ENCODE results near the gene COL8A1.

The COL8A1 gene

GRCh38 chr3:99803297-99803696 lies 164.9 kb downstream of the COL8A1 start:
- H3K4me3 ChIP-seq: no peak overlapping the region
- TF ChIP-seq, protein P1, sequence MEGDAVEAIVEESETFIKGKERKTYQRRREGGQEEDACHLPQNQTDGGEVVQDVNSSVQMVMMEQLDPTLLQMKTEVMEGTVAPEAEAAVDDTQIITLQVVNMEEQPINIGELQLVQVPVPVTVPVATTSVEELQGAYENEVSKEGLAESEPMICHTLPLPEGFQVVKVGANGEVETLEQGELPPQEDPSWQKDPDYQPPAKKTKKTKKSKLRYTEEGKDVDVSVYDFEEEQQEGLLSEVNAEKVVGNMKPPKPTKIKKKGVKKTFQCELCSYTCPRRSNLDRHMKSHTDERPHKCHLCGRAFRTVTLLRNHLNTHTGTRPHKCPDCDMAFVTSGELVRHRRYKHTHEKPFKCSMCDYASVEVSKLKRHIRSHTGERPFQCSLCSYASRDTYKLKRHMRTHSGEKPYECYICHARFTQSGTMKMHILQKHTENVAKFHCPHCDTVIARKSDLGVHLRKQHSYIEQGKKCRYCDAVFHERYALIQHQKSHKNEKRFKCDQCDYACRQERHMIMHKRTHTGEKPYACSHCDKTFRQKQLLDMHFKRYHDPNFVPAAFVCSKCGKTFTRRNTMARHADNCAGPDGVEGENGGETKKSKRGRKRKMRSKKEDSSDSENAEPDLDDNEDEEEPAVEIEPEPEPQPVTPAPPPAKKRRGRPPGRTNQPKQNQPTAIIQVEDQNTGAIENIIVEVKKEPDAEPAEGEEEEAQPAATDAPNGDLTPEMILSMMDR (IDR thresholded peaks at IDR 0.05): no peak
- no peak for DNase-seq (ENCODE audit: low spot score)
- H3K27ac ChIP-seq: no peak overlapping the region

DNA sequence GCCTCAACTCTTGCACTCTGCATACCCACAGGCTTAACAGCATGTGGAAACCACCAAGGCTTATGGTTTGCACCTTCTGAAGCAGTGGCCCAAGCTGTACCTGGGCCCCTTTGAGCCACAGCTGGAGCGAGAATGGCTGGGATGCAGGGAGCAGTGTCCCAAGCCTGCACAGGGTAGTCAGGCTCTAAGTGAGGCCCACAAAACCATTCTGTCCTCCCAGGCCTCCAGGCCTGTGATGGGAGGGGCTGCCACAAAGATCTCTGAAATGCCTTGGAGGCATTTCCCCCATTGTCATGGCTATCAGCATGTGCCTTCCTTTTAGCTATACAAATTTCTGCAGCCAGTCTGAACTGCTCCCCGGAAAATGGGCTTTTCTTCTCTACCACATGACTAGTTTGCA lies 166.8 kb downstream of the COL8A1 start:
- TF ChIP-seq, protein P1 (IDR thresholded peaks at IDR 0.05): no peak
- no peak for DNase-seq (ENCODE audit: low spot score)
- Histone ChIP-seq H3K27ac (no peak overlapping the region), H3K4me3 (no peak overlapping the region)

- TF ChIP-seq, protein P1 (IDR thresholded peaks at IDR 0.05): peak; percentile 60
- DNase-seq (ENCODE audit: low spot score): no peak
- H3K4me3 ChIP-seq: no peak overlapping the region
- no peak overlapping the region for H3K27ac ChIP-seq
Observed at GRCh38 chr3:99808163-99808794, 169.9 kb downstream of the COL8A1 start.

DNA sequence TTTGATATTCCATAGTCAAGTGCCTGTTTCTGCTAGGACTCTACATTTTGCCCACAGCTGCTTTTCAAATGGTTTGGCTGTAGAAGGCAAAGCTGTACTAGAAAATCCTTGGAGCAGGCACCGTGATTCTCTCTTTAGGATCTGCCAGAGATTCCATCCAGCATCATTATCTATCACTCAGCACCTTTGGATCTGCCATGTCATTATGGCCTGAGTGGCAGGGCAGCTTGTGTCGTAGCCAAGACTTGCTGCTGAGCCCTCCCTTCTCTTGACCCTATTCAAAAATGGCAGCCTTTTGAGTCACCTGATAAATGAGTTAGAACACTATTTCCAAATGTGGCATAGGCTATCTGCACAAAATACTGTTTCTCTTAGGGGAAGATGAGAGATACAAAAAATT lies 171.2 kb downstream of the COL8A1 start:
- TF ChIP-seq, protein P1 (IDR thresholded peaks at IDR 0.05): no peak
- DNase-seq (ENCODE audit: low spot score): no peak
- H3K27ac ChIP-seq: no peak overlapping the region
- no peak overlapping the region for H3K4me3 ChIP-seq

DNA sequence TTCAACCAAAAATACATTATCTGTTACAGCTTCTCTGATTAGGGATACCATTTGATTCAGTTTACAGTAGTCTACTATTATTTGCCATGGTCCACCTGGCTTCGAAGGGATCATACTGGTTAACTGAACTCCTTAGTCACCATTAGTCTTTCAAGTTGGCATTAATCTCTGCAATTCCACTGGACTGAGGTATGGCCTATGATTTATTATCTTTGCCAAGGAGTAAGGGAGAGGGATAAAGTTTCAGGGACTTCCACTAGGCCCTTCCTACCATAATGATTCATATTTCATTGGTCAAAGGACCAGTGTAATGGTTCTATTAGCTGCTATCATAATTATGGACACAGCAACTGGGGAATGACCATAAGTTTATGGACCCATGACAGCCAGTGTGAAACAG lies 172.0 kb downstream of the COL8A1 start:
- TF ChIP-seq, protein P1 (IDR thresholded peaks at IDR 0.05): no peak
- Histone ChIP-seq H3K27ac (no peak overlapping the region), H3K4me3 (no peak overlapping the region)
- no peak for DNase-seq (ENCODE audit: low spot score)

- peak overlapping the region; percentile 73 to 90 for H3K27ac ChIP-seq
- TF ChIP-seq, protein P1 (IDR thresholded peaks at IDR 0.05): no peak
- H3K4me3 ChIP-seq: peak overlapping the region; percentile 82
- no peak for DNase-seq (ENCODE audit: low spot score)
Observed at GRCh38 chr3:99817047-99817436, 178.6 kb downstream of the COL8A1 start.

DNA sequence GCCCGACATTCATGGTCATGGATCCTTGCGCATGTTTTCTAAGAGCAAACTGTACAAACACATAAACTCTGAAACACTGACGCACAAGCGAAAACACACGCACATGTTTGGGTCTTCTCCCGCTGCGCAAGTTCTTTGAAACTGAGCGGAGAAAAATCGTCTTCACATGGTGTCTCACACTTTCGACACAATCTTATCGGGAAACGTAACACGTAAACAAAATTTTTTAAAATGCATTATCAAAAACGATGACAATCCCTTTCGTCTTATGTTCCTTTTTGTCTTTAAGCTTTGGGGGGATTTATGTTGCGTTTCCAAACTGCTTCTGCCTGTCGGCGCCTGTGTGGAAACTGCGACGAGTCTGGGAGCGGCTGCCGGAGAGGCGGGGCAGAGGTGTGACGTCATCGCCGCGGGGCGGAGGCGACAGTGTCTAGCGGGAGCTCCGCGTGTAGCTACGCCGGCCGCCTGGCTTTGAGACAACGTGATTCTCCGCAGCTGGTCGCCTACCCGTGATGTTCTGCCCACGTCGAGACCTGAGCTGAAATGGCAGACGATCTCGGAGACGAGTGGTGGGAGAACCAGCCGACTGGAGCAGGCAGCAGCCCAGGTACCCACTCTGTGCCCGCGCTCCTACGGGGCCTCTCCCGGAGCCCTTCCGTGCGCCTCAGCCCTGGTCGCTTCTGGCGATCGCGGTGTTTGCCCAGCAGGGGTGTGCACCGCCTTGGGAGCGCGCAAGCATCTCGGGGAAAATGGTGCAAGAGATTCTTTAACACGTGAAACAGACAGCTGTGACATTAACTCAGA lies 179.2 kb downstream of the COL8A1 start, which contains the start of gene CMSS1:
TSS of gene CMSS1 (plus strand) at position 426 of the 804 bp plus-strand sequence.
- H3K27ac ChIP-seq: peak within 1 kb of the TSS; percentile 73 to 90
- peak; percentile 95 for DNase-seq (ENCODE audit: low spot score)
- H3K4me3 ChIP-seq: peak within 1 kb of the TSS; percentile 82
- TF ChIP-seq, protein P1 (IDR thresholded peaks at IDR 0.05): no peak
